Activated CD4-positive, alpha-beta T cell treated with anti-CD3 and anti-CD28 coated beads, Interleukin-2, amount 50 U/mL, for 16 hours (primary cell): ENCODE measurements around the gene RRP36.

Experiments used
- DNase-seq: peaks from one replicate; pipeline ENCODE4 v3.0.0-alpha.2; 2020

RRP36 gene

DNA sequence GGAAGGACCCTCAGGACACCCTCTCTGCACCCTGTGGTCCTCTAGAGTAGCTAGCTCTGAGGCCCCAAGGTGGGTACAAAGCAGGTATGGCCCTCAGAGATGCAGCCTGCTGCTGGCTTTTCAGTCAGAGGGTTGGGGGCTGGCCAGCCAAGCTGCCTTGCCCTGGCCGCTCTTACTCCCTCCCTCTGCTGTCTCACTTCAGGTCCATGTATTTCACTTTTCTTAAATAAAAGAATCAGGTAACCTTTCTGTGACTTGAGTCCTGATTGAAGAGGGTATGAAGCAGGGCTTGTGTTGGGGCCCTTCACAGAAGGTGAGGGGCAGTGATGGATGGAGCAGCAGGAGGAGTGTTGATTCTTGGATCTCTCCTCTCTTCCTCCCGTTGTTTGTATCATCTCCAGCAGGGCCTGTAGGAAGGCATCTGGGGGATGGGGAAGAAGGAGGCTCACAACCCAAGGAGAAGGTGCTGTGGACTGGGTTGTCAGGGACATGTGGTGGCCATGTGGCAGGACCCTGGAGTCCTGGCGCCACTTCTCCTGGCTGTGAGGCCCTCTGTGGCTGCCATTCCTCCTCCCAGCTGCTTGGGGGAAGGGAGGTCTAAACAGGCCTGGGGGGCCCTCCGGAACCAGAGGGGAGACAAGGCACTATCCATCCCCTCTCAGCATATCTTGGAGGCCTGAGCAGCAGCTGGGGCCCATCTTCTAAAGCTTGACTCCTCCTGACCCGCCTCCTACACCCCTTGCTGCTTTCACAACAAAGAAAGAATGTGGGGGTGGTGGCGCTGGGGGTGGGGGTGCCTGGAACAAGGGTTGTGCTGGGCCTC, 53.6 kb downstream of the RRP36 start:
- DNase-seq = no peak

DNA sequence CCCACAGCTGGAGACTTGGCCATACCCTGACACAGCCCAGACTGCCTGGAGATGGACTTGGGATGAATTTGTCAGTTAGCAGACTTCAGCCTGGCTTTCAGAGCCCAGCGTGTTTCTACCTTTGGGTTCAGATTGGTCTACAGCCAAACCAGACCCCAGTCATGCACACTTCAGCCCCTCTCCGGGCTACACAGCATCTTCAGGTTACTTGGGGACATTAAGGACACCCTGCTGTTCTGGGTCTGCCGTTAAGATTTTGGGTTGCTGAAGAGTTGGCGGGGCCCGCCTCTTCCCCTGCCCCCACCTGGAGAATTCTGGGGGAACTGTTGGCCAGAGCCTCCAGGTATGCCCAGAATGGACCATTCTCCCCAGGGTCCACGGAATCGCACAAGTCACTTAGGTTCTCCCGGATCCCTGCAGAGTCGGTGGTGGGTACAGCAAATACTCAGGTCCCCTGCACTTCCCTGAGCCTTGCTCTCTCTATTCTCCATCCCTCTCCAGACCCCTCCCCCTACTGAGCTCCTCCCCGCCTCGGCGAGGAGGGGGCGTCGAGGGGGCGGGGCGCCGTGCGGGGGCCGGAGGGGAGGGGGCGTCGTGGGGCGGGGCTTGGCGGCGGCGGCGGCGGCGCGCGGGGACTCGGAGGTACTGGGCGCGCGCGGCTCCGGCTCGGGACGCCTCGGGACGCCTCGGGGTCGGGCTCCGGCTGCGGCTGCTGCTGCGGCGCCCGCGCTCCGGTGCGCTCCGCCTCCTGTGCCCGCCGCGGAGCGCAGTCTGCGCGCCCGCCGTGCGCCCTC, 54.4 kb downstream of the RRP36 start, which contains the start of gene PTK7:
TSS of gene PTK7 (plus strand) at position 645 of the 794 bp plus-strand sequence. CDS start 175 bp downstream, outside the sequence.
- peak; percentile 14 for DNase-seq

DNA sequence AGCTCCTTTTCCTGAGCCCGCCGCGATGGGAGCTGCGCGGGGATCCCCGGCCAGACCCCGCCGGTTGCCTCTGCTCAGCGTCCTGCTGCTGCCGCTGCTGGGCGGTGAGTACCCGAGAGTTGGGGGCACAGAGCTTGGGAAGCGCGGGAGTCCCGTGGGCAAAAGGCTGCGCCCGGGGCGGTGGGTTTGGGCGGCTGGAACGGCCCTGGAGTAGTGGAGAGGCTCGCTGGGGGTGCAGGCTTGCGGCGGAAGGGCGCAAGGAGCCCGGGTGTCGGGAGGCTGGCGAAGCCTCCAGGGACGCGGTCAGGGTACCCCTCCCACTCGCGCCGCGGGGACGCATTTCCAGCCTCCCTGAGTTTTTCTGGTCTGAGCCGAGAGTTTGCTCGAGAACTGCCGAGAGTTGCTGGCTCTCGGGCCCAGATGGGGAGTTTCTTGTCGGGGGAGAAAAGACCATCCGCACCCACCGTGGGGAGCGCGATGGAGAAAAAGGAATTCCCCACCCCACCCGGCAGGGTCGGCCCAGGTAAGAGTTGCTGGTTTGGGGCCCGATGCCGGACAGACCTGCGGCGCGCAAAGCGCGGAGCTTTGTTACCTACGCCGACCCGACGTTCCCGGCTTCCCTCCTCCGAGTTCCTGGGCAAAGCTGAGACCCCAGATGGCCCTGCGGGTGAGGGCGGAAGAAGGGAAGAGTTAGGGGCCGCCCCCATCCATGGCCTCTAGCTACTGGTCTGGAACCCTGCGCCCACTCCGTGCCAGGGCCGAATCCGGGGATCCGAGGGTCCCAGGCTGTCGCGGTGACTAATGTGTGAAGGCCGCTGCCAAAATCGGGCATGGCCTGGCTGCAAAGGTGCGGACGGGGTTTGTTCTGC, 55.3 kb downstream of the RRP36 start:
- no peak for DNase-seq

DNA sequence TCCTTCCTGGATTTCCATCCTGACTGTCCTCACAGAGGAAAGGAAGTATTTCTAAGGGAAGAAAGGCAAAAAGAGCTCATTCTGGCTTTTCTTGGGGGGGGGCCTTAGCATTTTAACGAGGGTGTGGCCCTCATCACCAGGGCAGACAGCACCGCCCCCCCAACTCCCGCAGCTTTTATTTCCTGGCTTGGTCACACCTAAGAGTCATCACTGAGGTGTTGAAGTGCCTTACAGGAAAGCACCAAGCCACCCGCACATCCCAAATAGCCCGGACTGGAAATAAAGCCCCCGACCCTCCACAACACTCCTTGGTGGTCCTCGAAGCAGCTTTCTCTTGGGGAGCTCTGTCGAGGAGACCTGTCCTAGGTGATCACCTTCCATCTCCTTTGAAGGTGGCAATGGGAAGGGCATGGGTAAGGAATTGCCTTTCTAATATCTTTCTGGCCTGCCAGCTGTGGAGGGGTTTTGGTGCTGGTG, 55.9 kb downstream of the RRP36 start:
- DNase-seq = no peak

DNA sequence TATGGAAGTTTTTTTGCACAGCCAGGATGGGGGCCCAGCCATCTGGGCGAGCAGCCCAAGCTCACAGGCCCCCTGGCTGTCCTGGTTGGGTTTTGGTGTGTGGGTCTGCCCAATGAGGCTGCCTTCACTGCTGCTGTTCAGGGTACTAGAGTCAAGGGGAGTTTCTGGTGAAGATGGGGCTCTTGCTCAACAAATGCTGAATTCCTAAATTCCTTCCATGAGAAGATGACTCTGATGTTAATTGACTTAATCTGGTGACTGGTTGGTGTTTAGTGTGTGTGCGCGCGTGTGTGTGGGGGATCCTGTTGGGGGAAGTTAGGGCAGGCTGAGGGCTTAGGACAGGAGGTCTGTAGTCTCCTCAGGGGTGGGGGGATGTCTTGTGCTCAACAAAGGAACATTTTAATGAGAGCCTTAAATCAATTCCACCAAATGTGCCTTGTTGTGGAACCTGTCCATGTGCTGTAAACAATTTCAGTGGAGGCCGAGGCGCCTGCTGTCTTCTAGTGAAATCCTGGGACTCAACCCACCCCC, 56.6 kb downstream of the RRP36 start:
- DNase-seq = no peak

DNA sequence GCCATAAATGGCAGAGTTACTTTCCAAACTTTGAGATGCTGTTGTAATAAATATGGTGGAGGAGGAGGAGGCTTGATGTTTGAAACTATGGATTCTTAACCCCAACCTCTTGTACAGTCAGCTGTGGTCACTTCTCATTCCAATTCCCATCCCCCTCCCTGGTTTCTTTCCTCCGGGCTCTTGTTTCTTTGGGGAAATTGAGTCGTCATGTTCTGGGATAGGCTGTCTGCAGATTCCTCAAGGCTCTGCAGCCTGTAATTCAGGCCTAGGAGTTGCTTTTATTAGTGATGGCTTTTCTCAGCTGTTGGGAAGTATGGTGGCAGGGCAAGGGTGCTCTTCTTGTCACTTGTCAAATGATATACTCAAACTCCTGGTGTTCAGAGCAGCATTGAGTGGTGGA, 57.3 kb downstream of the RRP36 start:
- DNase-seq = no peak
